ENCODE results near the gene FHOD3. TPM values are rescaled to one million over a fixed set of nuclear protein-coding genes. Genes with fewer than 3 reads are reported as not detected.

The FHOD3 gene
- total RNA-seq, 1 experiment from 2014 or later = 22.7 TPM

GRCh38 chr18:36420826-36421225 lies 123.3 kb downstream of the FHOD3 start:
- no peak for DNase-seq (ENCODE audit: low read depth, low spot score)
- in situ Hi-C loops (cut with HindIII; ENCODE audit: low pct_unique_long_range_greater_than_20kb, low sequenced_read_pairs) = no loop called here
- Histone ChIP-seq H3K9me3 (ENCODE audit: control insufficient read depth, insufficient read depth, low read depth, low read length) (no peaks in the 10 kb centered on the region), H3K36me3 (ENCODE audit: control insufficient read depth, insufficient read depth, low read length) (no peaks in the 10 kb centered on the region), H3K27me3 (ENCODE audit: control insufficient read depth, insufficient read depth, low read length) (no peaks in the 10 kb centered on the region), H3K4me3 (ENCODE audit: low read depth in 2 of 2, low read length in 2 of 2) (no peak overlapping the region), H3K4me1 (ENCODE audit: control insufficient read depth, insufficient read depth, low read length) (no peaks in the 10 kb centered on the region), H3K27ac (ENCODE audit: low read length) (no peak overlapping the region)
- TF ChIP-seq POLR2AphosphoS5 (IDR thresholded peaks at IDR 0.05; ENCODE audit: low read depth, low read length) = no peak
- TF ChIP-seq CTCF (IDR thresholded peaks at IDR 0.05) = no peak
- TF ChIP-seq TCF7L2 (IDR thresholded peaks at IDR 0.05; ENCODE audit: low read depth, low read length) = no peak
- no peak for TF ChIP-seq REST (IDR thresholded peaks at IDR 0.05; ENCODE audit: insufficient read depth in 1 of 2, low read depth in 2 of 2, low read length in 1 of 2)
- no peak for TF ChIP-seq SIN3A (IDR thresholded peaks at IDR 0.05; ENCODE audit: borderline replicate concordance, insufficient read depth, low read depth, low read length)
- intact Hi-C loops (cut with micrococcal nuclease; ENCODE audit: unreplicated experiment) = no loop called here
- ChIA-PET CTCF (no interaction called here), POLR2A (no interaction called here)
- BruUV-seq (replicated peaks) = no TSS peak
- ATAC-seq = no peak

- Histone ChIP-seq H3K36me3 (ENCODE audit: control insufficient read depth, insufficient read depth, low read length) (no peaks in the 10 kb centered on the region), H3K4me1 (ENCODE audit: control insufficient read depth, insufficient read depth, low read length) (no peaks in the 10 kb centered on the region), H3K9me3 (ENCODE audit: control insufficient read depth, insufficient read depth, low read depth, low read length) (no peaks in the 10 kb centered on the region), H3K27ac (ENCODE audit: low read length) (no peak overlapping the region), H3K4me3 (ENCODE audit: low read depth in 2 of 2, low read length in 2 of 2) (no peak overlapping the region), H3K27me3 (ENCODE audit: control insufficient read depth, insufficient read depth, low read length) (no peaks in the 10 kb centered on the region)
- ATAC-seq (no peak; the same call in 1 of the 2 replicates), DNase-seq (ENCODE audit: low read depth, low spot score) (no peak)
- in situ Hi-C loops (cut with HindIII; ENCODE audit: low pct_unique_long_range_greater_than_20kb, low sequenced_read_pairs) = no loop called here
- intact Hi-C loops (cut with micrococcal nuclease; ENCODE audit: unreplicated experiment) = no loop called here
- ChIA-PET CTCF (no interaction called here), POLR2A (no interaction called here)
- BruUV-seq (replicated peaks) = no TSS peak
- no peak for TF ChIP-seq POLR2AphosphoS5 (IDR thresholded peaks at IDR 0.05; ENCODE audit: low read depth, low read length)
- TF ChIP-seq TCF7L2 (IDR thresholded peaks at IDR 0.05; ENCODE audit: low read depth, low read length) = no peak
- no peak for TF ChIP-seq REST (IDR thresholded peaks at IDR 0.05; ENCODE audit: insufficient read depth in 1 of 2, low read depth in 2 of 2, low read length in 1 of 2)
These were observed 127.2 kb downstream of the FHOD3 start for GRCh38 chr18:36424741-36425142.

All from Panc1 (cell line).